NB4 (cell line): ENCODE measurements around the gene IL2RA.

ENCODE experiments used
- DNase-seq: peaks from one replicate; pipeline ENCODE4 v3.0.0; 2010; ENCODE audit warnings: low read depth
- H3K4me3 ChIP-seq: one replicate; pipeline ENCODE4 v1.5.1; 2011; ENCODE audit warnings: mild to moderate bottlenecking, low read depth, low read length, moderate library complexity
- MYC ChIP-seq: IDR thresholded peaks from 2 replicates; pipeline ENCODE4 v1.6.1; 2011; ENCODE audit warnings: low read depth, low read length
- POLR2A ChIP-seq: IDR thresholded peaks from 2 replicates; pipeline ENCODE4 v1.6.1; 2011; ENCODE audit warnings: mild to moderate bottlenecking; ENCODE audit not compliant: insufficient read length; ENCODE audit errors: extremely low read depth
- TF ChIP-seq, protein P1 (sequence below): IDR thresholded peaks from 2 replicates; pipeline ENCODE4 v1.6.1; 2011; ENCODE audit warnings: low read depth, low read length
- TF ChIP-seq, protein P2 (sequence below): IDR thresholded peaks from one replicate; pipeline ENCODE4 v1.5.1; 2012; ENCODE audit warnings: low read depth, low read length

The IL2RA gene

DNA sequence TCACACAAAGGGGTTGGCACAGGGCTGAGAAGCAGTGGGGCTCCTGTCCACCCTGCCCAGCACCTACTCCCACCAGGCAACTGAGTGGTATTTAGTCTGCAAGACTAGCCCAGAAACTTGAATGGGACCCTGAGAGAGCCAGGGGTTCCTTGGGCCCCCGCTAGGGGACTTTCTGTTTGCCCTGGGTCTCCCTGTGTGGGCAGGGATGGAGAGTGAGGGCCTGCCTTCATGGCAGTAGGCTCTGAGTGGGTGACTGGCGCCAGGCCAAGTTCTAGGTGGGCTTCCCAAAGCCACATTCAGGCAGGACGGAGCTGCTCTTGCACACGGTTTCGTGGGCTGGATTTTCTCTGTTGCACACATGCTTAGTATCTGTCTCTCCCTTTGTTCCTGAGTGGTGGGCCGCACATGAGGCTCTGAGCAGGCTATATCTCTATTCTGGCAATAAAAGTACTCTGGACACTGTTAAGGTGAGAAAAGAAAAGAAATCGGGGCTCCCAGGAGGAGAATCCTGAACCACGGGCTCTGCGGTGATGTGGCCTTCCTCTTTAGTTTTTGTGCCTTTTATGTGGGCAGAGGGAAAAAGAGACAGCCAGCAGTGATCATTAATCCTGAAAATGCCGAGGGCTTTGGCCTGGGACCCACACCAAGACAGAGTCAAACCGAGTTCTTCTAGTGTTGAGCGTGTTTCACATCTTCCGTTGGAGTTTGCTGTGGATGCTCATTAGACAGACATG, 26.9 kb downstream of the IL2RA start:
- TF ChIP-seq MYC (no peak), POLR2A (no peak)
- TF ChIP-seq, protein P1, sequence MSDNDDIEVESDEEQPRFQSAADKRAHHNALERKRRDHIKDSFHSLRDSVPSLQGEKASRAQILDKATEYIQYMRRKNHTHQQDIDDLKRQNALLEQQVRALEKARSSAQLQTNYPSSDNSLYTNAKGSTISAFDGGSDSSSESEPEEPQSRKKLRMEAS, result no peak
- TF ChIP-seq, protein P2, sequence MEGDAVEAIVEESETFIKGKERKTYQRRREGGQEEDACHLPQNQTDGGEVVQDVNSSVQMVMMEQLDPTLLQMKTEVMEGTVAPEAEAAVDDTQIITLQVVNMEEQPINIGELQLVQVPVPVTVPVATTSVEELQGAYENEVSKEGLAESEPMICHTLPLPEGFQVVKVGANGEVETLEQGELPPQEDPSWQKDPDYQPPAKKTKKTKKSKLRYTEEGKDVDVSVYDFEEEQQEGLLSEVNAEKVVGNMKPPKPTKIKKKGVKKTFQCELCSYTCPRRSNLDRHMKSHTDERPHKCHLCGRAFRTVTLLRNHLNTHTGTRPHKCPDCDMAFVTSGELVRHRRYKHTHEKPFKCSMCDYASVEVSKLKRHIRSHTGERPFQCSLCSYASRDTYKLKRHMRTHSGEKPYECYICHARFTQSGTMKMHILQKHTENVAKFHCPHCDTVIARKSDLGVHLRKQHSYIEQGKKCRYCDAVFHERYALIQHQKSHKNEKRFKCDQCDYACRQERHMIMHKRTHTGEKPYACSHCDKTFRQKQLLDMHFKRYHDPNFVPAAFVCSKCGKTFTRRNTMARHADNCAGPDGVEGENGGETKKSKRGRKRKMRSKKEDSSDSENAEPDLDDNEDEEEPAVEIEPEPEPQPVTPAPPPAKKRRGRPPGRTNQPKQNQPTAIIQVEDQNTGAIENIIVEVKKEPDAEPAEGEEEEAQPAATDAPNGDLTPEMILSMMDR, result no peak
- no peak for DNase-seq
- no peak overlapping the region for H3K4me3 ChIP-seq

DNA sequence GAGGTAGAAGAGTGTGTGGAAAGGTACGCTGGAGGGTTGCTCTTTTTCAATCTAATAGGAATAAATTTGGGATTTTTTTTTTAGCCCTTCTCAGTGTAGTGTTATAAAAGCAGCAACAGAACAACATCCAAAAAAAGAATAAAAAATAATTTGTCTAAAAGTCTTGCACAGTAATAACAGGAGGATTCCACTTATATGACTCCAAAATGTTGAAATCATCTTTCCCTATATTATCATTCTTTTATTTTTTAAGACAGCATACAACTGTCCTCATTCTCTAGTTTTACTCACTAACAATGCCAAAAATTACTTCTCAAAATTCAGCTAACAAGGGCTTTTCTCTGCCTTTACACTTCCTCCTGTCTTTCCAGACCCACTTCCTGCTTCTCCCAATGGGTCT, 27.8 kb downstream of the IL2RA start:
- TF ChIP-seq, protein P2, result no peak
- TF ChIP-seq POLR2A, result no peak
- TF ChIP-seq, protein P1, result no peak
- no peak for TF ChIP-seq MYC
- no peak overlapping the region for H3K4me3 ChIP-seq
- no peak for DNase-seq

DNA sequence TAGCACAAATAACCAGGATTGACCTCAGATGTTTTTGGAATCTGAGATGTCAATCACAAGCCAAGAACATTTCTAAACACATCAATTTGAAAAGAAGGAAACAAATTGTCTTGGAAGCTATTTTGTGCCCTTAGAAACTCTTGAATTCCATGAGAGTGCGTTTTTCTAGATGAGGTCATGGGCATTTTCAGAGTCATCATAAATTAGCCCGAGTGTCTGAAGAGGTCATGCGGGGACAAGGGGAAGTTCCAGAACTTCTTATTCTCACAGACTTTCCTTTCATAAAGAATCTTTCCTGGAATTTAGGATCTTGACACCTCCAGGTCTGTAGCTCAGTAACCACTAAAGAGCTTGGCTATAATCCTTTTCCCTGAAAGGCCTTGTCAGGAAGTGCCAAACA, 28.2 kb downstream of the IL2RA start:
- peak; percentile 25 for DNase-seq

DNA sequence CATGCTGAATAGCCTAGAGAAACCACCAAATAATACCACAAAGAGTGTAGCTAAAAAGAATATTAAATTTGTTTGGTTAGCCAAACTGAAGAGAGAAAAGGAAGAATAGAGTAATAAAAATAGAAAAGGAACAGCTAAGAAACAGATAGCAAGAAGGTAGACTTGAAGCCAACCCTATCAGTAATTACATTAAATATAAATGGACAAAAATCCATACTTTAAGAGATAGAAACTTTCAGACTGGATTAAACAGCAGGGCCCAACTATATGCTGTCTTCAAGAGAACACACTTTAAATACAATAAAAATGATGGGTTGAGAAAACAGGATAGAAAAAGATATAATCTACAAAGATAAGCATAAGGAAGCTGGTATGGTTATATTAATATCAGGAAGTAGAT, 31.2 kb downstream of the IL2RA start:
- no peak for TF ChIP-seq POLR2A

More for the DNA sequence above, 28.2 kb downstream of the IL2RA start:
- TF ChIP-seq, protein P2, result no peak
- TF ChIP-seq POLR2A (no peak), MYC (no peak)
- TF ChIP-seq, protein P1, result no peak
- H3K4me3 ChIP-seq, result no peak overlapping the region

DNA sequence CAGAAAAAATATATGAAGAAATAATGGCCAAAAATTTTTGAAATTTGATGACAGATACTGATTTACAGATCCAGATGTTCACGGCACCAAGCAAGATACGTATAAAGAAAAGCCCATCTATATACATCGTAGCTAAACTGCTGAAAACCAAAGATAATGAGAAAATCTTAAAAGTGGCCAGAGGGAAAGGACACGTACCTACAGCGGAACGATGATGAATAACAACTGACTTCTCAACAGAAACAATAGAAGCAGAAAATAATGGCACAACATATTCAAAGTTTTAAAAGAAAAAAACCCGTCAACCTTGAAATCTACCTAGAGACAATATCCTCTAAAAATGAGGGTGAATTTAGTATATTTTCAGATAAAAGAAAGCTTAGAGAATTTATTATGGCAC, 31.9 kb downstream of the IL2RA start:
- no peak for TF ChIP-seq MYC
- no peak for TF ChIP-seq POLR2A
- TF ChIP-seq, protein P1, result no peak
- TF ChIP-seq, protein P2, result no peak
- no peak overlapping the region for H3K4me3 ChIP-seq
- no peak for DNase-seq

More for the DNA sequence above, 31.2 kb downstream of the IL2RA start:
- DNase-seq, result no peak
- H3K4me3 ChIP-seq, result no peak overlapping the region

DNA sequence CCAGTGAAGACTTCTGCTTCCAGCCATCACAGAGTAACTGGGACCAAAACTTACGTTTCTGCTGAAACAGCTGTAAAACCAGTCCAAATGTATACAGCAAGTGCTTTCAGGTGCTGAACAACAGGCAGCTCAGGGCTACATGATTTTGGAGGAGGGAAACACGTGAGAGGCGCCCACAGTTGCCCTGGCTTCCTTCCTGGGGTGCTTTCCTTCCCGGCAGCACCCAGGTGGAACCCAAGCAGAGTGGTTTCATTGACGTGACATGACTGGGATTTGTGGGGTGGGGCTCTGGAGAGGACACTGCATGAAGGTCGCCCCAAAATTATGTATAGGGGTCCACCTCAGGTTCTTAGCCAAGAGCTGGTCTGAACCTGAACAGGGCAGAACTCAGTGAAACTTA, 34.2 kb downstream of the IL2RA start:
- TF ChIP-seq MYC, result no peak
- H3K4me3 ChIP-seq, result no peak overlapping the region

DNA sequence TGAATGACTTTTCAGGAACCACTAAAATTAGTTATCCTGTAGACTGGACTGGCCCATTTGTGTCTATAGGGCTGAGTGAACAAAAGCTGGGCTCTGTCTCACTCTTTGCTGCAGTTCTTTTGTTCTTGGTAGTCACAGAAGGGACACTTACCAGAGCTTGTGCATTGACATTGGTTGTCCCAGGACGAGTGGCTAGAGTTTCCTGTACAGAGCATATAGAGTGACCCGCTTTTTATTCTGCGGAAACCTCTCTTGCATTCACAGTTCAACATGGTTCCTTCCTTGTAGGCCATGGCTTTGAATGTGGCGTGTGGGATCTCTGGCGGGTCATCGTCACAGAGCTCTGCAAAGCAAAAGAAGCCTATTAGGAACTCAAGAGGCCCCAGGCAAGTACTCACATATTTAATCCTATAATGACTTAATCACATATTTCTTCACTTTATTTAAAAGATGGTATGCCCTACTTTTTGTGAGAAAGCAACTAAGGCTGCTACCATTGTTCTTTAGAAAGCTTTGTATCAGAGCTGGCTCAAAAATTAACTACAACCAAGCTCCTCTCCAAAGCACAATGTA, 36.4 kb downstream of the IL2RA start:
- DNase-seq, result no peak
- no peak overlapping the region for H3K4me3 ChIP-seq
- TF ChIP-seq, protein P1, result no peak
- TF ChIP-seq POLR2A, result no peak
- TF ChIP-seq MYC, result no peak
- TF ChIP-seq, protein P2, result no peak

More for the DNA sequence above, 34.2 kb downstream of the IL2RA start:
- no peak for DNase-seq
